HL-60 (cell line): ENCODE results near the gene ZNF182.

Experiments used
- POLR2AphosphoS5 ChIP-seq: IDR thresholded peaks from 2 replicates; pipeline ENCODE4 v1.6.1; 2012; ENCODE audit warnings: low read depth
- SPI1 ChIP-seq: IDR thresholded peaks from 2 replicates; pipeline ENCODE4 v1.6.1; 2012; ENCODE audit warnings: low read depth, mild to moderate bottlenecking, borderline replicate concordance
- TF ChIP-seq, protein P1 (sequence below): IDR thresholded peaks from one replicate; pipeline ENCODE4 v1.5.1; 2011; ENCODE audit warnings: low read length, control low read depth, inconsistent platforms; ENCODE audit not compliant: insufficient read depth
- TF ChIP-seq, protein P2 (sequence below): IDR thresholded peaks from 2 replicates; pipeline ENCODE4 v1.6.1; 2012; ENCODE audit warnings: low read depth; ENCODE audit not compliant: insufficient replicate concordance

DNA sequence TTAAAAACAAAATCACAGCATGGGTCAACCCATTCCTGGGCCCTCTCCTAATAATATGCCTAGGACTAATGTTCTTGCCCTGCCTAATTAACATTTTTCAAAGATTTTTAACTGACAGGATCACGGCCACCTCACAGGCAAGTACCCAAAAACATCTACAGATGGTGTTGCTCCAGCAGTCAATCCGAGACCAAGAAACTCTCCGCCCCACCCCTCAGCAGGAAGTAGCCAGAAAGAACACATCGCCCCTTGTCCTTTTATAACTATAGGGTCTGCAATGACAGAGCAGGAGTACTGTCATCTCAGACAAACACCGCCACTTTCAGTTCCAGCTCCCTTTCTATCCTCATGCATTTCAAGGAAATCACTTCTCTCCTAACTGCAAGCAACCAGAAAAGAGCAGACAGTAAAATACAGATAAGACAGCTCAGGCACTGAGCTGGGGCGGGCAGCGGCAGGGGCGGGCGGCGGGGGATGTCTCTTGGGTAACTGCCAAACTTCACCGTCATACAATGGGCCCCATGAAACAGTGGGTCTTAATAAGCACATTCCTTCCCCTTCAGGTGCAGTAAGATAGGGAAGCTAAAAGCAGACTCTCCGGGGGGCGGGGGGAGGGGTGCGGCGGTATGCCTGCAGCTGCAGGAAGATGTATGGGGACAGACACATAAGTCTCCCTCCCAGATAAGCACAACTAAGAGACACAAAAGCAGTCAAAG is 67.4 kb downstream of the ZNF182 start:
- no peak for TF ChIP-seq SPI1
- TF ChIP-seq, protein P1, sequence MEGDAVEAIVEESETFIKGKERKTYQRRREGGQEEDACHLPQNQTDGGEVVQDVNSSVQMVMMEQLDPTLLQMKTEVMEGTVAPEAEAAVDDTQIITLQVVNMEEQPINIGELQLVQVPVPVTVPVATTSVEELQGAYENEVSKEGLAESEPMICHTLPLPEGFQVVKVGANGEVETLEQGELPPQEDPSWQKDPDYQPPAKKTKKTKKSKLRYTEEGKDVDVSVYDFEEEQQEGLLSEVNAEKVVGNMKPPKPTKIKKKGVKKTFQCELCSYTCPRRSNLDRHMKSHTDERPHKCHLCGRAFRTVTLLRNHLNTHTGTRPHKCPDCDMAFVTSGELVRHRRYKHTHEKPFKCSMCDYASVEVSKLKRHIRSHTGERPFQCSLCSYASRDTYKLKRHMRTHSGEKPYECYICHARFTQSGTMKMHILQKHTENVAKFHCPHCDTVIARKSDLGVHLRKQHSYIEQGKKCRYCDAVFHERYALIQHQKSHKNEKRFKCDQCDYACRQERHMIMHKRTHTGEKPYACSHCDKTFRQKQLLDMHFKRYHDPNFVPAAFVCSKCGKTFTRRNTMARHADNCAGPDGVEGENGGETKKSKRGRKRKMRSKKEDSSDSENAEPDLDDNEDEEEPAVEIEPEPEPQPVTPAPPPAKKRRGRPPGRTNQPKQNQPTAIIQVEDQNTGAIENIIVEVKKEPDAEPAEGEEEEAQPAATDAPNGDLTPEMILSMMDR: no peak
- no peak for TF ChIP-seq POLR2AphosphoS5
- TF ChIP-seq, protein P2, sequence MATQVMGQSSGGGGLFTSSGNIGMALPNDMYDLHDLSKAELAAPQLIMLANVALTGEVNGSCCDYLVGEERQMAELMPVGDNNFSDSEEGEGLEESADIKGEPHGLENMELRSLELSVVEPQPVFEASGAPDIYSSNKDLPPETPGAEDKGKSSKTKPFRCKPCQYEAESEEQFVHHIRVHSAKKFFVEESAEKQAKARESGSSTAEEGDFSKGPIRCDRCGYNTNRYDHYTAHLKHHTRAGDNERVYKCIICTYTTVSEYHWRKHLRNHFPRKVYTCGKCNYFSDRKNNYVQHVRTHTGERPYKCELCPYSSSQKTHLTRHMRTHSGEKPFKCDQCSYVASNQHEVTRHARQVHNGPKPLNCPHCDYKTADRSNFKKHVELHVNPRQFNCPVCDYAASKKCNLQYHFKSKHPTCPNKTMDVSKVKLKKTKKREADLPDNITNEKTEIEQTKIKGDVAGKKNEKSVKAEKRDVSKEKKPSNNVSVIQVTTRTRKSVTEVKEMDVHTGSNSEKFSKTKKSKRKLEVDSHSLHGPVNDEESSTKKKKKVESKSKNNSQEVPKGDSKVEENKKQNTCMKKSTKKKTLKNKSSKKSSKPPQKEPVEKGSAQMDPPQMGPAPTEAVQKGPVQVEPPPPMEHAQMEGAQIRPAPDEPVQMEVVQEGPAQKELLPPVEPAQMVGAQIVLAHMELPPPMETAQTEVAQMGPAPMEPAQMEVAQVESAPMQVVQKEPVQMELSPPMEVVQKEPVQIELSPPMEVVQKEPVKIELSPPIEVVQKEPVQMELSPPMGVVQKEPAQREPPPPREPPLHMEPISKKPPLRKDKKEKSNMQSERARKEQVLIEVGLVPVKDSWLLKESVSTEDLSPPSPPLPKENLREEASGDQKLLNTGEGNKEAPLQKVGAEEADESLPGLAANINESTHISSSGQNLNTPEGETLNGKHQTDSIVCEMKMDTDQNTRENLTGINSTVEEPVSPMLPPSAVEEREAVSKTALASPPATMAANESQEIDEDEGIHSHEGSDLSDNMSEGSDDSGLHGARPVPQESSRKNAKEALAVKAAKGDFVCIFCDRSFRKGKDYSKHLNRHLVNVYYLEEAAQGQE: no peak
